Stimulated activated CD8-positive, alpha-beta memory T cell treated with anti-CD3 and anti-CD28 coated beads, Interleukin-15, amount 100 ng/mL, for 24 hours (primary cell): Measurements from ENCODE around the gene FHIT.
"Not testable (repeated sequence)": the region's sequence is repeated elsewhere in the genome, so short reads cannot be mapped to it uniquely, and the experiment has no call there.

Experiments
- DNase-seq: peaks from one replicate; pipeline ENCODE4 v3.0.0-alpha.2; 2020; ENCODE audit warnings: low read depth

The FHIT gene

DNA sequence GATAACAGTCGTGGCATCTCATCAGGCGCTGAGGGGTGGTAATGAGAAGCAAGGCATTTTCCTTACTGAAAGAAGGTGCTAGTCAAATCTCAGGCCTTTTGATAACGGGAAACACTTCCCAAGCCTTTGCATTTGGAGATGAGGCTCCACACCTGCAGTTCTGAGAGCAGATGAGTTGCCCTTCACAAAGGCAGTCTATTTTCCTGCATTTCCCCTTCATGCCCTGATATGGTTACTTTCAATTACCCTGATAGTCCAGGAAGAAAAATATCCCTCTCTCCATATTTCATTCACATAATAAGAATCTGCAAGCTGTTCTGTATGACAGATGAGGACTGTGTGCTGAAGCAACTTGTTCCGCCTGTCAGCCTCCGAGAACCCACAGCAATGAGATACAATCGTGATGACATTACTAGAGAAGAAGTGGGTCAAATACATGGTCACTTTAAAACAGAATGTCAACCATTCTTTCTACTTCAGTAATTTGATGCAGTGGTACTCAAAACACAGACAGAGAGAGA is 25.0 kb downstream of the FHIT start:
- DNase-seq = no peak

DNA sequence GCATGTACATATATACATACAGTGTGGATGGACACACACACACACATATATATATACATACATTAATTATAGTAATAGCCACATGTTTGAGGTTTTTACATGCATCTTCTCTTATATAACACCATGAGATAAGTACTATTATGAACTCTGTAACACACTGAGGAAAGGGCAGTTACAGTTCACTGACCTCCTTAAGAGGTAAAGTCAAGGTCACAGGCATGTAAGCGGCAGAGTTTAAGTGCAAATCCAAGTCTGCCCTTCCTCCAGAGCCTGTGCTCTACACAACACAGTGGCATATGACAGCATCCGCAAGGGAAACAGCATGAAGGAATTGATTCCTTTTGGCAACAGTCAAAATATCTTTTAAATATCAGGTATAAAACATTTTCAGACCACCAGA is 26.4 kb downstream of the FHIT start:
- no peak for DNase-seq

DNA sequence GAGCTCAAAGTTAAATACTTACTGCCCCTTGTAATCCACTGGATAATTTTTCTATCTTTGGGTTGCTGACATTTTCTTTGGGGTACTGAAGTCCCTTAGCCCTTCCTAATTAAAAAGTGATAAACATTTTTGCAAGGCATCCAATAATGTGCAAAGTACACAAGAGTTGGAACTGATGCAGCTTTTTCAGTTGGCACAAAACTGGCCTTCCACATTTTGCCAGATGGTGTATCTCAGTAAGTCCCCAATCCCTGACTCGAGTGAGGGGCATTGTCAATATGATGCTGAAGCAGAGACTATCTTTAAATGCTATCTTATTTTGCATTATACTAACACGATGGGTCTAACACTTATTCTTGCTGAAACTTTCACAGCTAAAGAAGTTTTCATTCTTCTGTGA is 27.8 kb downstream of the FHIT start:
- DNase-seq = no peak

DNA sequence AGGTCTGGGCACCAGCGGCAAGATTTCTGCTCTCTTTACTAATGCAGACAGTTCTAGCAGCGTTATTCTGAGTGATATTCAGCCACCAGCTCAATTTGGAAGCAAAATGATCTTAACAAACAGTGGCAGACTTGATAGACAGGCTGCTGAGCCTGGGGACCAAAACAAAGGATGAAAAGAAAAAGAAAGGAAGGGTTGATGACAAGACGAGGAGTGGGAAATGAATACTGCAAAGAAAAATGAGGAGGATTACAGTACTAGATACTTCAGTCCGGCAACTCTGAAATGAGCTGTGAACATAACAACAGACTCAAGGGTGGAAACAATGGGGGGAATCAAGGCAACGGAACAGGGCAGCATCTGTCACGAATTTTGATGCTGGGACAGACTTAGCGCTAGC is 28.8 kb downstream of the FHIT start:
- DNase-seq = no peak

GRCh38 chr3:61221759-61222362 is 29.4 kb downstream of the FHIT start:
- no peak for DNase-seq

DNA sequence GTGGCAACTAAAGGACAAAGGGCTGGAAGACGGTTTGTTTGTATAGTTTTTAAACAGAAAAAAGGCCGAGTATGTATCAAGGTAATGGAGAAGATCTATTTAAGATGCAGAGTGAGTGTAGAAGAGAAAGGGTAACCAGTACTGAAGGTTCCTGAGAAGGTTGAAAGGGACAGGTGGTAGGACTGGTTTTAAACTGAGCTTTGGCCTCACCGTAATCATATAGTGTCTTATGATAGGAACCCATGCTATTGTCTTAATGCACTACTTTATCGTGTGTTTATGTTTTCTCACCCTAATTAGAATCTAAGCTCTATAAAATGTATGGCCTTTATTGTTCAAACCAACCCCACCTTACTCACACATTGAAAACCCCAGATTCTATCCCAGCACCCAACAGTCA is 32.7 kb downstream of the FHIT start:
- no peak for DNase-seq

DNA sequence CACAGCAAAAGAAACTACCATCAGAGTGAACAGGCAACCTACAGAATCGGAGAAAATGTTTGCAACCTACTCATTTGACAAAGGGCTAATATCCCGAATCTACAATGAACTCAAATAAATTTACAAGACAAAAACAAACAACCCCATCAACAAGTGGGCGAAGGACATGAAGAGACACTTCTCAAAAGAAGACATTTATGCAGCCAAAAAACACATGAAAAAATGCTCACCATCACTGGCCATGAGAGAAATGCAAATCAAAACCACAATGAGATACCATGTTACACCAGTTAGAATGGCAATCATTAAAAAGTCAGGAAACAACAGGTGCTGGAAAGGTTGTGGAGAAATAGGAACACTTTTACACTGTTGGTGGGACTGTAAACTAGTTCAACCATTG is 35.1 kb downstream of the FHIT start:
- DNase-seq = not testable (repeated sequence)

DNA sequence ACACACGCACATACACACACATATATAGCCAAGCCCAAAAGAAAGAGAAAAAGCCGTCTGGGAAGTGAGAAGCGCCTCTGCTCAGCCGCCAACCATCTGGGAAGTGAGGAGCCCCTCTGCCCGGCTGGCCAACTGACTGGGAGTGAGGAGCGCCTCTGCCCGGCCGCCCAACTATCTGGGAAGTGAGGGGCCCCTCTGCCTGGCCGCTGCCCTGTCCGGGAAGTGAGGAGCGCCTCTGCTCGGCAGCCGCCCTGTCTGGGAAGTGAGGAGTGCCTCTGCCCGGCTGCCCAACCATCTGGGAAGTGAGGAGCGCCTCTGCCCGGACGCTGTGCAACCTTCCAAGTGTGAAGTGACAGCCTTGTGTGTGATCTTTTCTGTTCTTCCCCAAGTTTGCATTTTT is 49.2 kb downstream of the FHIT start:
- DNase-seq = no peak

DNA sequence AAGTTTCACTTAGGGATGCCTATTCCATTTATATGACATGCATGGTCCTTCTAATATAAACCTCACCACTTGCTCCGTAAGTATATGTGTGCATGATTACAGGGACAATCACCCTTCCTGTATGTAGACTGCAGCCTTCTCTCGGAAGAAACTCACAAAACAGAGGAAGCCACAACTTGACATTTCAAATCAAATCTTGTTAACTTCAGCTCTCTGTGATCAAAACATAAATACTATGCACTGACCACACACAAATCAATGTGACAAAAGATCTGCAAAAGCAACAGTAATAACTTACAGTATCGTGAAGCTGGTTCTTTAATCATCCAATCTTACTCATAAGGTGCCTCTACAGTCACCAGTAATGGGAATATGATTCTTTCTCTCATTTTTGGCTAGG is 50.2 kb downstream of the FHIT start:
- DNase-seq = no peak

- DNase-seq = no peak
These were observed 51.0 kb downstream of the FHIT start for GRCh38 chr3:61200270-61200669.

DNA sequence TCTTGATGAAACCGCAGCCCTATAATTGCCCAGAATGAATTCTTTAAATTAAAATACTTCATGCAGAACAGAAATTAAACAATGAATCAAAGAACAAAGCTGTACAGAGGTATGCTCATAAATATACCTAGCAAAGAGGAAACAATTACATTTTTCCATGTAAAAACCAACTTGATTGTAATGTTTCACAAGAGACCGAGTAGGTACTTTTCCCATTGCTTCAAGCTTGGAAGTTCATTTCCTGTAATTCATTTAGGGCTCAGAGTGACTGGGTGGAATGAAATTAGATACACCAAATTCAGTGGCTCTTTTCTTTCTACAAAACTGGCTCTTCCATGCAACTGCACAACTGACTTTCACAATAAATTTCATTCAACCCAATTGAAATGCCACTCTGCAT is 51.4 kb downstream of the FHIT start:
- no peak for DNase-seq

GRCh38 chr3:61194892-61195538 is 56.2 kb downstream of the FHIT start:
- DNase-seq = no peak

DNA sequence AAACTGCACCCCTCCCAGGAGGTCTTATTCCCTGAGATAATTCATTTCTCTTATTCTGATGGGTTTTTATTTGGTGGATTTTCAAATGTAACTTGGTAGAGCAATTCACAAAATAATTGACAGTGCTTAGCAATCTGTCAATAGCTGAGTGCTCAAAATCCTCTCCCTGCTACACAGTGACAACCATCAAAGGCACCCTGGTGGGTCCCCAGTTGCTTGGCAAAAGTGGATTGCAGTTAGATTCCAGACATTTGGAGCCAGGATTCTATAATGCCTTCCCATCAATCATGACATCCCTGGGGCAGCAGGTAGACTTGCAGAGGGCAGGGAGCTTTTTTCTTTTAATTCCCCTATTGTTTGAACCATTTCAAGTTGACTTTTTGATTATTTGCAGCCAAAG is 59.0 kb downstream of the FHIT start:
- no peak for DNase-seq

DNA sequence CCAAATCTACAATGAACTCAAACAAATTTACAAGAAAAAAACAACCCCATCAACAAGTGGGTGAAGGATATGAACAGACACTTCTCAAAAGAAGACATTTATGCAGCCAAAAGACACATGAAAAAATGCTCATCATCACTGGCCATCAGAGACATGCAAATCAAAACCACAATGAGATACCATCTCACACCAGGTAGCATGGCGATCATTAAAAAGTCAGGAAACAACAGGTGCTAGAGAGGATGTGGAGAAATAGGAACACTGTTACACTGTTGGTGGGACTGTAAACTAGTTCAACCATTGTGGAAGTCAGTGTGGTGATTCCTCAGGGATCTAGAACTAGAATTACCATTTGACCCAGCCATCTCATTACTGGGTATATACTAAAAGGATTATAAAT is 61.0 kb downstream of the FHIT start:
- DNase-seq = not testable (repeated sequence)

DNA sequence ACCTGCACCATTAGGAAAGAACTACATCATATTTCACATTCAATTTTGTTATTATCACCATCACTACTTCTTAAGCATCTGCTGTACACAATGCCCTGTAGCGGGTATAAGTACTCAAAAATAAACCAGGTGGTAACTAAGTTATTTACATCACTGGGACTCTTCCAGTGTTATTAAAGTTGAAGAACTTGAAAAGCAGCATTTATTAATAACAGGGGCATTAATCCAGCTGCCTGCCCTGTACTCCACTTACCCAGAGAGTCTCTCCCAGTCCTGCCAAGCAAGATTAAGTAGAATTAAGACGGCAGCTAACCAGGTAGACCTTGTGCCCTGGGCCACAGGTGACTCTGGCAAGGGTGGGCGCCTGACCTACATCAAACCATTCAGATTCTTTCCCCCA is 65.2 kb downstream of the FHIT start:
- DNase-seq = no peak

DNA sequence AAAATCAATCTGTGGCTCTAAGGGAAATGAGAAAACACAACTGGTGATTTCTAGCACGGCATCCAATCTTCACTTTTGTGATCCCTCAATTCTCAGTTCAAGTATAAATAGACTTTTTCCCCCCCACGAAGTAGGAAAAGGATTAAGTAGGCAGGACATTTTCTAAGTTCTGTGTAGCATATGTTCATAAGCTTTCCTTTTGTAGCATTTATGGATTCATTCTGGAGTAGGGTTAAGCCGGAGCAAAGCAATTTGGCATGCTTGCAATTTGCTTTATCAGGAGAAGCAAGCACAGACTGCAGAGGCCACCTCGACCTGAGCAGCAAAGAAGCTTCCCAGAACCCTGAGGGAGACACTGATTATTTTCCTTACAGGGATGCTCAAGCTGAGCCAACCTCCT is 66.3 kb downstream of the FHIT start:
- no peak for DNase-seq

GRCh38 chr3:61182662-61183061 is 68.6 kb downstream of the FHIT start:
- no peak for DNase-seq

DNA sequence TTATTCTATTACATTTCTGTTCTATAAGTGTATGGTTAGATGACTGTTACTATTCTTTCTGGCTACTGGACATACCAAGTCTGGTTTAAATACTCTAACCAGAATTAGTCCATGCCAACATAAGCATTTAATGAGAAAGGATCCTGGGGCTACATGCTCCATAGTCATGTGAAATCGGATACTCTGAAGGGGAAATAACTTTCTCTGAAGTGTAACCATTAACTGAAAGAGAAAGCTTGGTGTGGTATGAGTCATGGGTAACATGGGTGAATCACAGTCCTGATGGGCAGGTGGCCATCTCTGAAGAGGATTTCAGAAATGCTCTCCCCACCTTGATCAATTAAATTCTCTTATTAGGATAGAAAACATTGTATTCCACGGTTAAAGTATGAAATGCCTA is 69.4 kb downstream of the FHIT start:
- DNase-seq = no peak

- no peak for DNase-seq
These were observed 71.0 kb downstream of the FHIT start for GRCh38 chr3:61180206-61180605.

DNA sequence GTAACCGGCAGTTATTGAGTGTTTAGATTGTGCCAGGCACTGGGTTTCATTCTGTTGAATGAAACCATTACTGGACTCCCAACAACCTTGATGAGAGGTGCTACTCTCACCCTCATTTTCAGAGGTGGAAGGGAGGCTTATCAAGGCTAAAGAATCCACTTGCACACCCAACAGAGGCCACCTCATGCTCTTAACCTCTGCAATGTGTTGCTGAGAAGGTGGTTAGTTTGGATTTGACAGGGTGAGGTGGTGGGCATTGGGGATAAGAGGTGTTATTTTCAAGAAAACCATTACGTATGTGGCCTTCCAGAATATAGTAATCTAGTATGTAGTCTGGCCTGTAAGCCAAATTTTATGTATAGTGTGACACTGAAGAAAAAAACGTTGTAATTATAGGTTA is 73.1 kb downstream of the FHIT start:
- no peak for DNase-seq

GRCh38 chr3:61177450-61177849 is 73.8 kb downstream of the FHIT start:
- no peak for DNase-seq

DNA sequence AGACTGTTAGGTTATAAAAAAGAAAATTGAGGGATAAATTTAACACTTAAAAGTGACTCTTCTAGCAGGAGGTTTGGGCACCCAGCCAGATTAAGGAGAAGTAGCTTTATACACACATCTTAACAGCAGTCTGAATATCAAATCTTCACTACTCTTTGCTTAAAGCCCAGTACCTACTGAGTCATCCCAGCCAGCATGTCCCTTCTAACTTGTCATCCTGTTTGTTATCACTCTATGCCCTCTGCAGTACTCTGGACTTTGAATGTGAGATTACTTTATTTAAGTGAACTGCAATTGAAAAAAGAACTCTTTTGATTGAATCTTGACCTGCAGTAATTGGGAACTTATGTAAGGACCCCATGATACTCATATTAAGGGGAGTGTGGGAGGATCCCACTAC is 77.6 kb downstream of the FHIT start:
- DNase-seq = no peak

GRCh38 chr3:61172684-61173083 is 78.6 kb downstream of the FHIT start:
- DNase-seq = no peak

DNA sequence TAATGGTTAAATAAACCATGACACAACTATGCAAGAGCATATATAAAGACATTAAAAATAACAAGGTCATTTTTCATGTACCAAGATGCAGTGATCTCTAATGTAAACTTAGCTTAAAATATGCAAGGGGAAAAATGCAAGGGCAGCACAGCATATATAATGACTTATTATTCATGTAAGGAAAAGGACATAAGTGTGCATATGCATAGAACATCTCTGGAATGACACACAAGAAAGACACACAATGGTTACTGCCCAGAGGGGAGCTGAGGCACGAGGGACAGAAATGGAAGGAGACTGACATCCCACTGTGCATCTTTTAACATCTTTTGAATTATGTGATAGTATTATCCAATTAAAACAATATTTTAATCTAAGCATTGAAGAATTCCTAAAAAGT is 79.0 kb downstream of the FHIT start:
- no peak for DNase-seq
